K562 (cell line): ENCODE results near the gene ASIC3. TPM values are rescaled to one million over a fixed set of nuclear protein-coding genes. Genes with fewer than 3 reads are reported as not detected.

Experiments used
- ATAC-seq: fragments of 200-7000 bp; cut with Tn5 transposase; 3 replicates; pipeline ENCODE4 v1.9.1; 2020; ENCODE audit warnings: moderate library complexity
- BruUV-seq: library from RNA; stranded (reverse); fragments of 400-500 nt; replicated peaks from 2 replicates; lab custom pipeline; 2021; lab: Mats Ljungman, UMichigan
- CTCF ChIA-PET: fragments of 300-600 bp; formaldehyde crosslinking; extraction: SDS; loops from one replicate; lab custom pipeline; 2021; ENCODE audit warnings: low intra/inter-chr PET ratio; lab: Yijun Ruan, JAX
- POLR2A ChIA-PET: fragments of 300-600, 350-650 bp; sonication (Branson Sonifier 250); formaldehyde crosslinking; extraction: SDS; loops from one replicate; lab custom pipeline; 2021; ENCODE audit warnings: antibody characterized with exemption, inconsistent platforms; lab: Yijun Ruan, JAX
- DNase-seq, 4 experiments: peaks; one replicate each; pipeline versions ENCODE4 v3.0.0 to v3.0.0-alpha.2; 2011 to 2018; ENCODE audit warnings: low spot score in 3 of 4, mixed read lengths in 3 of 4; ENCODE audit errors: extremely low read depth in 1 of 4
- FAIRE-seq: peaks from 2 replicates; lab custom pipeline; 2011; peaks lifted over from hg19 to GRCh38; lab: Jason Lieb, UNC
- H2AFZ ChIP-seq: 2 replicates; pipeline ENCODE4 v1.6.0; 2011; ENCODE audit warnings: low read depth, low read length, control low read depth, inconsistent platforms
- H3K27ac ChIP-seq: fragments of 200-600 bp; 3 replicates; pipeline ENCODE4 v1.8.0; 2011; ENCODE audit warnings: low read depth, mild to moderate bottlenecking, control low read depth, inconsistent platforms, low read length, moderate library complexity, mixed read lengths; ENCODE audit errors: extremely low read depth
- H3K27me3 ChIP-seq, 2 experiments: fragments of 300-600 bp in 1 of 2; 2 replicates in 1 of 2; 3 replicates in 1 of 2; pipeline versions ENCODE4 v1.6.0 to v1.8.0; 2011; ENCODE audit warnings: inconsistent platforms in 2 of 2, low read length in 2 of 2, mild to moderate bottlenecking in 1 of 2, mixed read lengths in 1 of 2, moderate library complexity in 1 of 2; ENCODE audit not compliant: control insufficient read depth in 2 of 2, insufficient read depth in 2 of 2
- H3K36me3 ChIP-seq: fragments of 300-600 bp; 3 replicates; pipeline ENCODE4 v1.8.0; 2011; ENCODE audit warnings: mild to moderate bottlenecking, low read length, inconsistent platforms; ENCODE audit not compliant: control insufficient read depth, insufficient read depth
- H3K4me1 ChIP-seq, 2 experiments: fragments of 200-600 bp in 1 of 2; replicated peaks in 1 of 2; 2 replicates in 1 of 2; 3 replicates in 1 of 2; pipeline versions ENCODE4 v1.5.1 to v1.8.0; 2011; ENCODE audit warnings: inconsistent platforms in 2 of 2, low read length in 2 of 2, mild to moderate bottlenecking in 1 of 2, mixed read lengths in 1 of 2, moderate library complexity in 1 of 2; ENCODE audit not compliant: control insufficient read depth in 2 of 2, insufficient read depth in 2 of 2
- H3K4me2 ChIP-seq: 2 replicates; pipeline ENCODE4 v1.6.1; 2011; ENCODE audit warnings: low read length, control low read depth, inconsistent platforms, mixed read lengths; ENCODE audit not compliant: insufficient read depth
- H3K4me3 ChIP-seq: fragments of 200-600 bp; sonication (generic), shearing (Covaris generic); 2 replicates; pipeline ENCODE4 v1.5.1; 2016; ENCODE audit warnings: control low read depth, inconsistent platforms
- H3K79me2 ChIP-seq: fragments of 200-600 bp; 3 replicates; pipeline ENCODE4 v1.8.0; 2011; ENCODE audit warnings: low read length, inconsistent platforms; ENCODE audit not compliant: control insufficient read depth, insufficient read depth
- H3K9ac ChIP-seq, 2 experiments: 2 replicates each; pipeline versions ENCODE4 v1.6.0 to v1.6.1; 2011; ENCODE audit warnings: low read depth in 2 of 2, low read length in 2 of 2, control low read depth in 1 of 2, inconsistent platforms in 1 of 2, mild to moderate bottlenecking in 1 of 2, mixed read lengths in 1 of 2; ENCODE audit not compliant: insufficient read depth in 1 of 2
- H3K9me1 ChIP-seq: one replicate; pipeline ENCODE4 v1.6.0; 2011; ENCODE audit warnings: inconsistent platforms, mild to moderate bottlenecking, low read length, moderate library complexity; ENCODE audit not compliant: control insufficient read depth, insufficient read depth
- H3K9me3 ChIP-seq: replicated peaks from 2 replicates; pipeline ENCODE4 v1.5.1; 2011; ENCODE audit warnings: low read depth, low read length, inconsistent platforms; ENCODE audit not compliant: control insufficient read depth, insufficient read depth
- H4K20me1 ChIP-seq: replicated peaks from 2 replicates; pipeline ENCODE4 v1.6.1; 2011; ENCODE audit warnings: low read length, inconsistent platforms, mixed read lengths; ENCODE audit not compliant: control insufficient read depth, insufficient read depth
- CBX8 ChIP-seq: fragments of 200-600 bp; sonication (generic); IDR thresholded peaks from 2 replicates; pipeline ENCODE4 v1.6.1; 2012; ENCODE audit warnings: borderline replicate concordance, mixed run types, low read depth, mild to moderate bottlenecking, moderate library complexity, mixed read lengths, low read length, control low read depth, inconsistent platforms; ENCODE audit not compliant: poor library complexity, severe bottlenecking; ENCODE audit errors: extremely low read depth
- CHD2 ChIP-seq: IDR thresholded peaks from 2 replicates; pipeline ENCODE4 v1.6.1; 2011; ENCODE audit warnings: low read depth, low read length
- CREB1 ChIP-seq, 2 experiments: sonication (generic) in 1 of 2; formaldehyde crosslinking in 1 of 2; IDR thresholded peaks; 2 replicates each; pipeline versions ENCODE4 v1.6.1 to v1.8.0; 2012 to 2022; ENCODE audit warnings: inconsistent platforms in 1 of 2, mild to moderate bottlenecking in 1 of 2, missing genetic modification reagents in 1 of 2, moderate library complexity in 1 of 2
- ELK1 ChIP-seq: sonication (generic); formaldehyde crosslinking; IDR thresholded peaks from 2 replicates; pipeline ENCODE4 v1.8.1; 2022; ENCODE audit warnings: missing genetic modification reagents
- EP300 ChIP-seq: IDR thresholded peaks from 2 replicates; pipeline ENCODE4 v1.6.1; 2012; ENCODE audit warnings: low read length, improper control_type of control experiment
- KDM4B ChIP-seq, 2 experiments: fragments of 450-650 bp in 1 of 2; sonication (generic) in 1 of 2; IDR thresholded peaks; 2 replicates each; pipeline ENCODE4 v1.6.1; 2016 to 2017; ENCODE audit warnings: borderline replicate concordance in 2 of 2, antibody characterized with exemption in 1 of 2, low read depth in 1 of 2, mild to moderate bottlenecking in 1 of 2
- MCM3 ChIP-seq: fragments of 450-650 bp; IDR thresholded peaks from 2 replicates; pipeline ENCODE4 v1.6.1; 2016
- NFATC3 ChIP-seq: fragments of 450-650 bp; IDR thresholded peaks from 2 replicates; pipeline ENCODE4 v1.6.1; 2017; ENCODE audit warnings: mild to moderate bottlenecking
- PATZ1 ChIP-seq: fragments of 250-450 bp; sonication (Bioruptor Pico); IDR thresholded peaks from 2 replicates; pipeline ENCODE4 v1.5.0; 2020; ENCODE audit warnings: mild to moderate bottlenecking, borderline replicate concordance
- PCBP1 ChIP-seq: fragments of 200-400 bp; formaldehyde crosslinking; IDR thresholded peaks from 2 replicates; pipeline ENCODE4 v1.6.1; 2018; ENCODE audit warnings: mild to moderate bottlenecking, low read depth, low read length; ENCODE audit not compliant: poor library complexity, severe bottlenecking
- RAD21 ChIP-seq, 2 experiments: fragments of 250-450 bp in 1 of 2; fragments of 450-650 bp in 1 of 2; sonication (Bioruptor Pico) in 1 of 2; formaldehyde crosslinking in 1 of 2; IDR thresholded peaks in 1 of 2; conservative IDR thresholded peaks in 1 of 2; 2 replicates each; pipeline versions ENCODE4 v1.4.0 to v1.8.0; 2020 to 2022; ENCODE audit warnings: mild to moderate bottlenecking in 2 of 2, moderate library complexity in 1 of 2
- SIRT6 ChIP-seq: IDR thresholded peaks from one replicate; pipeline ENCODE4 v1.6.1; 2012; ENCODE audit warnings: low read depth, mild to moderate bottlenecking, control low read depth, inconsistent platforms, low read length, moderate library complexity
- SPI1 ChIP-seq: IDR thresholded peaks from 2 replicates; pipeline ENCODE4 v1.6.1; 2011; ENCODE audit warnings: low read depth, low read length, control low read depth, borderline replicate concordance
- TAF1 ChIP-seq: IDR thresholded peaks from 2 replicates; pipeline ENCODE4 v1.6.1; 2011; ENCODE audit warnings: mild to moderate bottlenecking, low read length, moderate library complexity; ENCODE audit not compliant: insufficient read depth, control insufficient read depth, severe bottlenecking; ENCODE audit errors: extremely low read depth
- ZNF23 ChIP-seq: fragments of 250-450 bp; sonication (Bioruptor Pico); IDR thresholded peaks from 2 replicates; pipeline ENCODE4 v1.4.0; 2020; ENCODE audit warnings: mild to moderate bottlenecking
- ZNF707 ChIP-seq: fragments of 250-450 bp; sonication (Bioruptor Pico); conservative IDR thresholded peaks from 2 replicates; pipeline ENCODE4 v1.8.0; 2022; ENCODE audit warnings: inconsistent platforms, mild to moderate bottlenecking, moderate library complexity
- WGBS: fragments of 100-300 bp; shearing (Covaris generic); methylation state at CpG from one replicate; pipeline ENCODE4 v1.1.6; 2016; ENCODE audit warnings: low coverage, mixed read lengths; ENCODE audit not compliant: insufficient coverage; ENCODE audit errors: missing lambda C conversion rate; 5-methylcytosine and 5-hydroxymethylcytosine counted together
- in situ Hi-C: fragments of 300-500 bp; cut with MboI; formaldehyde crosslinking; loops from 4 replicates; pipeline ENCODE4 v1.15.0; 2018; ENCODE audit warnings: inconsistent platforms, mixed read lengths
- intact Hi-C: fragments of 100-400 bp; cut with micrococcal nuclease; formaldehyde crosslinking; loops from 2 replicates; pipeline ENCODE4 v1.14.2; 2022
- polyA plus RNA-seq, 8 experiments: library from polyadenylated mRNA; depleted of rRNA in 4 of 8; stranded (reverse) in 5 of 8; unstranded in 3 of 8; fragments of >200 nt; fragmentation: Nextera tagmentation in 2 of 8; fragmentation: Illumina TruSeq in 1 of 8; extraction: Ambion mirVana in 2 of 8; extraction: Trizol in 1 of 8; gene quantifications; 2 replicates each; pipeline versions ENCODE4 v1.2.1 to v1.2.3, GENCODE V29; 2011 to 2014; ENCODE audit warnings: inconsistent platforms in 1 of 8, missing spikeins in 1 of 8
- total RNA-seq, 7 experiments: library from RNA; depleted of rRNA in 6 of 7; stranded (reverse); fragments of >200 nt in 6 of 7; fragmentation: Illumina TruSeq in 2 of 7; extraction: Trizol in 2 of 7; gene quantifications; 2 replicates each; pipeline versions ENCODE4 v1.2.1 to v1.2.3, GENCODE V29; 2011 to 2021; ENCODE audit warnings: low replicate concordance in 1 of 7

ASIC3 gene
- total and polyA plus RNA-seq, 9 of the 15 experiments (the other 6 are each of a cell fraction or from before 2014, with no cell fraction given) = 0.11 to 5.0 (median 0.87) TPM

DNA sequence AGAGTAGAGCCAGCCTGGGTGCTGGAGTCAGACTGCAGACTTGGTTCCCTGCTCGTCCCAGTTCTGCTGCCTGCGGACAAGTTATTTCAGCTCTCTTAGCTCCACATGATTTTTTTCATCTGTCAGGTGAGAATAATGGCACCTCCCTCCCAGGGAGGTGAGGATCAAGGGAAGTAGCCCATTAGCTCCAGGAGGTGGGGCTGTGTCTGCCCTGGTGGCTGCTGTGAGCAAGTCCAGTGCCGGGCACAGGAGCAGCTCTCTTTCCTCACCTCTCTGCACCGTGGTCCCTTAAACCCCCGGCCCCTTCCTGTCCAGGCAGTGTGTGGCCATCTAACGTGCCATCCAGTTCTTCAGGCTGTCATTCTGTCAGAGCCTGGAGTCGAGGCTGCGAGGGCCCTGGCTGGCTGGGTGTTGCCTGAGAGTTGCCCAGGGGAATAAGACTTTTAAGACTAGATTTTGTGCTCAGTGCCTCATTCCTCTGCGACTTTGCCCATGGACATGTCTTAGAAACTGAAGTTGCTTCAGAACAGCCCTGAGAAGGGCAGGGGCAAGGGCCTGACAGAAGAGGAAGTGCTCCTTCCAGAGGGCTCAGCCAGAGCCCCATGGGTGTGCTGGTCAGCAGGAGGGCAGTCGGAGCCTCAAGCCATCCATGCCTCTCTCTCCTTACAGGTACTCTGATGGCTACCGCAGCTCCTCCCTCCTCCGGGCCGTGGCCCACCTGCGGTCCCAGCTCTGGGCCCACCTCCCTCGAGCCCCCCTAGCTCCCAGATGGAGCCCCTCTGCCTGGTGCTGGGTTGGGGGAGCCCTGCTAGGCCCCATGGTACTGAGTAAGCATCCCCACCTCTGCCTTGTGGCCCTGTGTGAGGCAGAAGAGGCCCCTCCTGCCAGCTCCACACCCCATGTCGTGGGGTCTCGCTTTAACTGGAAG, 15.1 kb upstream of the ASIC3 start:
- Histone ChIP-seq H3K27me3 (no peaks in the 10 kb centered on the region), H3K27ac (no peak overlapping the region), H3K9me1 (no peaks in the 10 kb centered on the region), H3K4me2 (no peak overlapping the region), H4K20me1 (no peaks in the 10 kb centered on the region), H3K79me2 (peaks cover 34% of the 10 kb centered on the region), H3K4me3 (no peak overlapping the region), H3K4me1 (peaks cover 4 to 55% of the 10 kb centered on the region in 2 experiments; a peak in 4 of 5 replicates), H2AFZ (no peak overlapping the region), H3K36me3 (peaks cover 76% of the 10 kb centered on the region; the same call in 2 of the 3 replicates), H3K9me3 (no peaks in the 10 kb centered on the region), H3K9ac (peak overlapping the region in 1 of 2 experiments; percentile 5; a peak in 2 of 4 replicates)
- POLR2A ChIA-PET = interaction anchor here (0.6 to 1.1 kb wide), 4 partner anchors 9 to 39 kb away, joined by 3 read pairs; no protein-coding TSS in a partner anchor
- DNase-seq (peak in 2 of 4 experiments; percentile 38 to 52), ATAC-seq (no peak), FAIRE-seq (no peak)
- no TSS peak for BruUV-seq
- intact Hi-C loops (no loop called here), in situ Hi-C loops (no loop called here)
- CTCF ChIA-PET = interaction anchor here (1.1 kb wide), 1 partner anchor 77 kb away, joined by 3 read pairs; no protein-coding TSS in a partner anchor
- 88% methylated on average over 16 of the region's 17 CpGs for WGBS
- TF ChIP-seq MCM3 (no peak), NFATC3 (no peak), EP300 (no peak), KDM4B (IDR thresholded peaks at IDR 0.05; ENCODE audit: borderline replicate concordance in 2 of 2, low read depth in 1 of 2) (no peak), RAD21 (CRISPR knock-in tag; conservative IDR thresholded peaks at IDR 0.05 in 1 of 2, IDR thresholded peaks at IDR 0.05 in 1 of 2) (peak in 1 of 2 experiments; percentile 29; a peak in 1 of 4 replicates), ZNF23 (CRISPR knock-in tag) (no peak), CHD2 (no peak), CBX8 (no peak), PATZ1 (CRISPR knock-in tag) (no peak), TAF1 (no peak), ZNF707 (CRISPR knock-in tag) (no peak), ELK1 (CRISPR knock-in tag) (no peak), CREB1 (IDR thresholded peaks at IDR 0.05) (no peak), CREB1 (CRISPR knock-in tag; IDR thresholded peaks at IDR 0.05) (no peak), SPI1 (peak; percentile 81), SIRT6 (no peak), PCBP1 (no peak)
